IMR-90 (cell line): ENCODE results near the gene ID1. TPM values are rescaled to one million over a fixed set of nuclear protein-coding genes. Genes with fewer than 3 reads are reported as not detected.

ENCODE experiments used
- ATAC-seq: fragments of 200-7000 bp; cut with Tn5 transposase; 2 replicates; pipeline ENCODE4 v1.9.1; 2020; ENCODE audit warnings: low read depth, mild to moderate bottlenecking, moderate library complexity
- BruUV-seq: library from RNA; stranded (reverse); fragments of 400-500 nt; replicated peaks from 2 replicates; lab custom pipeline; 2021; lab: Mats Ljungman, UMichigan
- CTCF ChIA-PET: fragments of 300-600 bp; formaldehyde crosslinking; extraction: SDS; loops from one replicate; lab custom pipeline; 2021; ENCODE audit warnings: antibody characterized with exemption; lab: Yijun Ruan, JAX
- POLR2A ChIA-PET: fragments of 300-600 bp; sonication (Branson Sonifier 250); formaldehyde crosslinking; loops from one replicate; lab custom pipeline; 2022; ENCODE audit warnings: antibody characterized with exemption; ENCODE audit not compliant: unreplicated experiment; lab: Charles Lee
- DNase-seq: peaks from one replicate; pipeline ENCODE4 v3.0.0; 2013
- H2AFZ ChIP-seq: replicated peaks from 2 replicates; pipeline ENCODE3; 2013; ENCODE audit warnings: low read length, mild to moderate bottlenecking; ENCODE audit not compliant: poor library complexity
- H2AK5ac ChIP-seq: 2 replicates; pipeline ENCODE4 v1.6.1; 2013; ENCODE audit warnings: low read depth, low read length, inconsistent platforms
- H2AK9ac ChIP-seq: replicated peaks from 2 replicates; pipeline ENCODE3; 2013; ENCODE audit warnings: mild to moderate bottlenecking, low read depth, low read length, moderate library complexity; ENCODE audit not compliant: poor library complexity
- H2BK120ac ChIP-seq: 2 replicates; pipeline ENCODE4 v1.6.1; 2013; ENCODE audit warnings: low read depth, low read length, inconsistent platforms
- H2BK15ac ChIP-seq: 3 replicates; pipeline ENCODE4 v1.6.1; 2013; ENCODE audit warnings: low read depth, low read length, inconsistent platforms
- H2BK20ac ChIP-seq: 2 replicates; pipeline ENCODE4 v1.6.1; 2013; ENCODE audit warnings: low read depth, mild to moderate bottlenecking, inconsistent platforms, low read length, moderate library complexity
- H2BK5ac ChIP-seq: 2 replicates; pipeline ENCODE4 v1.6.1; 2013; ENCODE audit warnings: mild to moderate bottlenecking, low read depth, low read length, inconsistent platforms; ENCODE audit not compliant: poor library complexity, severe bottlenecking
- H3K14ac ChIP-seq: replicated peaks from 2 replicates; pipeline ENCODE4 v1.6.1; 2013; ENCODE audit warnings: low read depth, low read length, inconsistent platforms
- H3K18ac ChIP-seq: 2 replicates; pipeline ENCODE4 v1.6.1; 2013; ENCODE audit warnings: low read depth, low read length, control low read depth
- H3K23ac ChIP-seq: 2 replicates; pipeline ENCODE4 v1.6.1; 2013; ENCODE audit warnings: low read depth, low read length, inconsistent platforms
- H3K27ac ChIP-seq: 2 replicates; pipeline ENCODE4 v1.5.1; 2013; ENCODE audit warnings: mild to moderate bottlenecking, control low read depth, low read length; ENCODE audit not compliant: insufficient read depth
- H3K27me3 ChIP-seq: 2 replicates; pipeline ENCODE4 v1.6.1; 2013; ENCODE audit warnings: low read length; ENCODE audit not compliant: control insufficient read depth, insufficient read depth
- H3K36me3 ChIP-seq: 2 replicates; pipeline ENCODE4 v1.6.1; 2013; ENCODE audit warnings: low read length, mixed read lengths; ENCODE audit not compliant: control insufficient read depth, insufficient read depth
- H3K4ac ChIP-seq: 2 replicates; pipeline ENCODE4 v1.6.1; 2013; ENCODE audit warnings: low read depth, low read length, inconsistent platforms
- H3K4me1 ChIP-seq: 2 replicates; pipeline ENCODE4 v1.6.1; 2013; ENCODE audit warnings: low read length, mixed read lengths; ENCODE audit not compliant: control insufficient read depth, insufficient read depth
- H3K4me2 ChIP-seq: 2 replicates; pipeline ENCODE4 v1.6.1; 2013; ENCODE audit warnings: low read depth, mild to moderate bottlenecking, control low read depth, low read length, moderate library complexity
- H3K4me3 ChIP-seq: 2 replicates; pipeline ENCODE4 v1.5.1; 2013; ENCODE audit warnings: low read depth, mild to moderate bottlenecking, control low read depth, low read length, moderate library complexity; ENCODE audit not compliant: insufficient read depth
- H3K56ac ChIP-seq: 2 replicates; pipeline ENCODE4 v1.6.1; 2013; ENCODE audit warnings: low read length, inconsistent platforms; ENCODE audit not compliant: insufficient read depth; ENCODE audit errors: extremely low read depth
- H3K79me1 ChIP-seq, 2 experiments: 2 replicates each; pipeline ENCODE4 v1.6.1; 2013; ENCODE audit warnings: low read length in 2 of 2, inconsistent platforms in 1 of 2, low read depth in 1 of 2
- H3K9ac ChIP-seq: 2 replicates; pipeline ENCODE4 v1.6.1; 2013; ENCODE audit warnings: low read depth, low read length, control low read depth
- H3K9me1 ChIP-seq: 2 replicates; pipeline ENCODE4 v1.6.1; 2013; ENCODE audit warnings: low read length, inconsistent platforms; ENCODE audit not compliant: insufficient read depth
- H3K9me3 ChIP-seq: 2 replicates; pipeline ENCODE4 v1.6.1; 2013; ENCODE audit warnings: low read length; ENCODE audit not compliant: control insufficient read depth, insufficient read depth
- H4K20me1 ChIP-seq: 2 replicates; pipeline ENCODE4 v1.6.1; 2013; ENCODE audit warnings: low read length, inconsistent platforms; ENCODE audit not compliant: insufficient read depth
- H4K5ac ChIP-seq: 2 replicates; pipeline ENCODE4 v1.6.1; 2013; ENCODE audit warnings: mild to moderate bottlenecking, low read depth, low read length, control low read depth
- H4K8ac ChIP-seq, 2 experiments: 2 replicates each; pipeline ENCODE4 v1.6.1; 2013; ENCODE audit warnings: low read depth in 2 of 2, low read length in 2 of 2, control low read depth in 1 of 2, inconsistent platforms in 1 of 2
- H4K91ac ChIP-seq: 2 replicates; pipeline ENCODE4 v1.6.1; 2013; ENCODE audit warnings: low read depth, low read length, inconsistent platforms; ENCODE audit not compliant: insufficient read depth
- BHLHE40 ChIP-seq: fragments of 150-350 bp; IDR thresholded peaks from 2 replicates; pipeline ENCODE4 v1.6.1; 2016; ENCODE audit warnings: mild to moderate bottlenecking, low read depth, low read length
- CHD1 ChIP-seq: IDR thresholded peaks from 2 replicates; pipeline ENCODE4 v1.6.1; 2012; ENCODE audit warnings: low read depth, low read length, improper control_type of control experiment
- ELK1 ChIP-seq: fragments of 150-350 bp; IDR thresholded peaks from 2 replicates; pipeline ENCODE4 v1.6.1; 2016; ENCODE audit warnings: low read depth, mild to moderate bottlenecking, low read length, moderate library complexity, borderline replicate concordance
- FOS ChIP-seq: fragments of 150-350 bp; IDR thresholded peaks from 2 replicates; pipeline ENCODE4 v1.6.1; 2016; ENCODE audit warnings: low read depth, low read length
- MAFK ChIP-seq: IDR thresholded peaks from 2 replicates; pipeline ENCODE4 v1.6.1; 2012; ENCODE audit warnings: low read depth, low read length, improper control_type of control experiment
- NFE2L2 ChIP-seq: fragments of 150-350 bp; IDR thresholded peaks from 2 replicates; pipeline ENCODE4 v1.6.1; 2016; ENCODE audit warnings: low read depth, mild to moderate bottlenecking, low read length
- POLR2A ChIP-seq: IDR thresholded peaks from 2 replicates; pipeline ENCODE4 v1.6.1; 2012; ENCODE audit warnings: mild to moderate bottlenecking, low read depth, low read length
- RCOR1 ChIP-seq: IDR thresholded peaks from 2 replicates; pipeline ENCODE4 v1.6.1; 2012; ENCODE audit warnings: mild to moderate bottlenecking, low read length, improper control_type of control experiment; ENCODE audit not compliant: insufficient replicate concordance
- RFX5 ChIP-seq: IDR thresholded peaks from 2 replicates; pipeline ENCODE4 v1.8.0; 2012; ENCODE audit warnings: low read depth, mild to moderate bottlenecking, low read length, moderate library complexity
- SMC3 ChIP-seq: fragments of 150-350 bp; IDR thresholded peaks from 2 replicates; pipeline ENCODE4 v1.6.1; 2016; ENCODE audit warnings: low read depth, mild to moderate bottlenecking, antibody characterized with exemption, low read length, moderate library complexity
- USF2 ChIP-seq: fragments of 150-350 bp; IDR thresholded peaks from 2 replicates; pipeline ENCODE4 v1.6.1; 2017; ENCODE audit warnings: mild to moderate bottlenecking, antibody characterized with exemption, low read length, low read depth
- WGBS, 2 experiments: methylation state at CpG; one replicate each; pipeline versions ENCODE4 v1.1.5 to v1.1.7; 2013; ENCODE audit warnings: missing lambda C conversion rate in 2 of 2; ENCODE audit not compliant: insufficient read length in 1 of 2; ENCODE audit errors: extremely low coverage in 2 of 2; 5-methylcytosine and 5-hydroxymethylcytosine counted together
- dilution Hi-C: fragments of 300-500 bp; cut with HindIII; formaldehyde crosslinking; loops from one replicate; pipeline ENCODE4 v1.14.3; 2018; ENCODE audit warnings: low sequenced_read_pairs; ENCODE audit not compliant: unreplicated experiment
- in situ Hi-C: fragments of 300-500 bp; cut with MboI; formaldehyde crosslinking; loops from 3 replicates; pipeline ENCODE4 v1.14.3; 2019; ENCODE audit warnings: low sequenced_read_pairs, inconsistent platforms, mixed read lengths
- intact Hi-C: fragments of 100-400 bp; cut with micrococcal nuclease; formaldehyde crosslinking; loops from 2 replicates; pipeline ENCODE4 v1.10.0; 2022
- polyA plus RNA-seq, 3 experiments: library from polyadenylated mRNA; depleted of rRNA; stranded (reverse); fragments of >200 nt; gene quantifications; 2 replicates each; pipeline ENCODE4 v1.2.3, GENCODE V29; 2012; ENCODE audit warnings: low replicate concordance in 1 of 3
- total RNA-seq: library from RNA; depleted of rRNA; stranded (reverse); fragments of >200 nt; gene quantifications from 2 replicates; pipeline ENCODE4 v1.2.3, GENCODE V29; 2012

The ID1 gene
- total and polyA plus RNA-seq, 2 of the 4 experiments (the other 2 are of a cell fraction) = 148 to 174 TPM

GRCh38 chr20:31579245-31579644 lies 25.8 kb upstream of the ID1 start:
- TF ChIP-seq CHD1 (no peak), MAFK (no peak), RFX5 (no peak), ELK1 (no peak), FOS (no peak), NFE2L2 (no peak), BHLHE40 (no peak), RCOR1 (no peak), POLR2A (no peak), SMC3 (no peak), USF2 (no peak)
- Histone ChIP-seq H4K8ac (no peak overlapping the region), H4K20me1 (no peaks in the 10 kb centered on the region), H2BK120ac (no peak overlapping the region), H2AK9ac (no peak overlapping the region), H3K79me1 (no peaks in the 10 kb centered on the region), H3K9ac (no peak overlapping the region), H3K18ac (no peak overlapping the region), H4K91ac (no peak overlapping the region), H3K4me2 (no peak overlapping the region), H3K27me3 (no peaks in the 10 kb centered on the region), H4K5ac (no peak overlapping the region), H3K56ac (no peak overlapping the region), H2BK5ac (no peak overlapping the region), H2BK15ac (no peak overlapping the region), H3K4ac (no peak overlapping the region), H2BK20ac (no peak overlapping the region), H3K4me1 (no peaks in the 10 kb centered on the region), H2AK5ac (no peak overlapping the region), H2AFZ (no peak overlapping the region), H3K14ac (no peak overlapping the region), H3K9me3 (no peaks in the 10 kb centered on the region), H3K23ac (no peak overlapping the region), H3K4me3 (no peak overlapping the region), H3K27ac (no peak overlapping the region), H3K9me1 (no peaks in the 10 kb centered on the region), H3K36me3 (no peaks in the 10 kb centered on the region)
- WGBS, 2 experiments = 100% methylated on average over 1 of the region's 6 CpGs; no CpG with 5 or more reads in 1 of the 2 experiments
- in situ Hi-C loops (no loop called here), intact Hi-C loops (no loop called here), dilution Hi-C loops (no loop called here)
- POLR2A ChIA-PET = no interaction called here
- no peak for DNase-seq
- ATAC-seq = no peak
- BruUV-seq = no TSS peak
- CTCF ChIA-PET = interaction anchor here (0.6 kb wide), 1 partner anchor 10 kb away, joined by 3 read pairs; no protein-coding TSS in a partner anchor
